Astrocyte (in vitro differentiated cells and primary cell): ENCODE data around the gene COG5. TPM values are rescaled to one million over a fixed set of nuclear protein-coding genes. Genes with fewer than 3 reads are reported as not detected.

Experiments used
- DNase-seq: peaks from one replicate; pipeline ENCODE4 v3.0.0-alpha.2; 2010; ENCODE audit warnings: low read depth
- FAIRE-seq: peaks from 2 replicates; lab custom pipeline; 2011; peaks lifted over from hg19 to GRCh38; lab: Jason Lieb, UNC
- H2AFZ ChIP-seq: 2 replicates; pipeline ENCODE4 v1.6.0; 2012; ENCODE audit warnings: low read depth, low read length, inconsistent platforms
- H3K27ac ChIP-seq: 2 replicates; pipeline ENCODE4 v1.5.1; 2011; ENCODE audit warnings: low read depth, low read length, inconsistent platforms
- H3K27me3 ChIP-seq: 2 replicates; pipeline ENCODE4 v1.6.0; 2011; ENCODE audit warnings: low read length, inconsistent platforms; ENCODE audit not compliant: insufficient read depth
- H3K36me3 ChIP-seq: 2 replicates; pipeline ENCODE4 v1.5.1; 2011; ENCODE audit warnings: low read length, inconsistent platforms; ENCODE audit not compliant: insufficient read depth
- H3K4me1 ChIP-seq: 2 replicates; pipeline ENCODE4 v1.5.1; 2011; ENCODE audit warnings: low read length, inconsistent platforms; ENCODE audit not compliant: insufficient read depth
- H3K4me2 ChIP-seq: 2 replicates; pipeline ENCODE4 v1.6.0; 2012; ENCODE audit warnings: low read length, inconsistent platforms
- H3K4me3 ChIP-seq: 2 replicates; pipeline ENCODE4 v1.5.1; 2011; ENCODE audit warnings: low read depth, mild to moderate bottlenecking, low read length, inconsistent platforms; ENCODE audit not compliant: insufficient read depth
- H3K79me2 ChIP-seq: 2 replicates; pipeline ENCODE4 v1.6.0; 2012; ENCODE audit warnings: mild to moderate bottlenecking, low read length, inconsistent platforms; ENCODE audit not compliant: insufficient read depth
- H3K9ac ChIP-seq: 2 replicates; pipeline ENCODE4 v1.6.0; 2012; ENCODE audit warnings: mild to moderate bottlenecking, low read length, inconsistent platforms
- H3K9me3 ChIP-seq: 2 replicates; pipeline ENCODE4 v1.5.1; 2012; ENCODE audit warnings: low read depth, mild to moderate bottlenecking, low read length, inconsistent platforms; ENCODE audit not compliant: insufficient read depth
- H4K20me1 ChIP-seq: 2 replicates; pipeline ENCODE4 v1.6.0; 2012; ENCODE audit warnings: low read length, inconsistent platforms; ENCODE audit not compliant: insufficient read depth
- H3K27ac Mint-ChIP-seq: one replicate; pipeline ENCODE4 v1.8.0; 2021; ENCODE audit warnings: mild to moderate bottlenecking, mixed read lengths; ENCODE audit not compliant: unreplicated experiment
- H3K27me3 Mint-ChIP-seq: one replicate; pipeline ENCODE4 v1.8.0; 2021; ENCODE audit warnings: low read depth, mixed read lengths; ENCODE audit not compliant: unreplicated experiment
- H3K36me3 Mint-ChIP-seq: one replicate; pipeline ENCODE4 v1.8.0; 2021; ENCODE audit warnings: low read depth, mixed read lengths; ENCODE audit not compliant: unreplicated experiment
- H3K4me1 Mint-ChIP-seq: one replicate; pipeline ENCODE4 v1.8.0; 2021; ENCODE audit warnings: low read depth, mixed read lengths; ENCODE audit not compliant: unreplicated experiment
- H3K4me3 Mint-ChIP-seq: one replicate; pipeline ENCODE4 v1.8.0; 2021; ENCODE audit warnings: mild to moderate bottlenecking, moderate library complexity, mixed read lengths; ENCODE audit not compliant: unreplicated experiment
- H3K9me3 Mint-ChIP-seq: one replicate; pipeline ENCODE4 v1.8.0; 2021; ENCODE audit warnings: mild to moderate bottlenecking, mixed read lengths; ENCODE audit not compliant: unreplicated experiment
- CTCF ChIP-seq: IDR thresholded peaks from 2 replicates; pipeline ENCODE4 v1.5.1; 2011; ENCODE audit warnings: low read depth, mild to moderate bottlenecking, inconsistent platforms, low read length, moderate library complexity; ENCODE audit not compliant: insufficient read depth
- EZH2 ChIP-seq: IDR thresholded peaks from 2 replicates; pipeline ENCODE4 v1.6.1; 2012; ENCODE audit warnings: mild to moderate bottlenecking, low read length, inconsistent platforms; ENCODE audit not compliant: insufficient read depth
- total RNA-seq: library from RNA; stranded (reverse); gene quantifications from 2 replicates; pipeline ENCODE4 v1.2.1, GENCODE V29; 2021

Gene COG5
- total RNA-seq, 1 donor from 2014 or later: 57.1 TPM

- H3K9me3 ChIP-seq: no peaks in the 10 kb centered on the region
- H3K9ac ChIP-seq: no peak overlapping the region
- no peak overlapping the region for H3K27ac ChIP-seq
- no peaks in the 10 kb centered on the region for H3K27me3 ChIP-seq
- Mint-ChIP-seq H3K27me3 (no peaks in the 10 kb centered on the region), H3K4me1 (peaks cover 14% of the 10 kb centered on the region), H3K27ac (no peak overlapping the region), H3K9me3 (no peaks in the 10 kb centered on the region), H3K4me3 (no peak overlapping the region), H3K36me3 (no peaks in the 10 kb centered on the region)
- FAIRE-seq: no peak
- no peak overlapping the region for H3K4me2 ChIP-seq
- H4K20me1 ChIP-seq: no peaks in the 10 kb centered on the region
- no peak for TF ChIP-seq EZH2
- no peak for TF ChIP-seq CTCF
- H3K79me2 ChIP-seq: no peaks in the 10 kb centered on the region
- H3K4me1 ChIP-seq: peaks cover 22% of the 10 kb centered on the region
- DNase-seq: no peak
- peaks cover 19% of the 10 kb centered on the region for H3K36me3 ChIP-seq
- no peak overlapping the region for H3K4me3 ChIP-seq
- H2AFZ ChIP-seq: no peak overlapping the region
Measured at GRCh38 chr7:107597953-107598352, 34.2 kb upstream of the COG5 start.

GRCh38 chr7:107597582-107597916, 33.8 kb upstream of the COG5 start:
- Histone ChIP-seq H3K4me1 (peaks cover 22% of the 10 kb centered on the region), H4K20me1 (no peaks in the 10 kb centered on the region), H3K4me2 (no peak overlapping the region), H3K79me2 (no peaks in the 10 kb centered on the region), H3K27me3 (no peaks in the 10 kb centered on the region), H2AFZ (no peak overlapping the region), H3K9ac (no peak overlapping the region), H3K9me3 (no peaks in the 10 kb centered on the region), H3K27ac (no peak overlapping the region), H3K36me3 (peaks cover 16% of the 10 kb centered on the region), H3K4me3 (no peak overlapping the region)
- peaks cover under 1% of the 10 kb centered on the region for H3K36me3 Mint-ChIP-seq
- peaks cover 15% of the 10 kb centered on the region for H3K4me1 Mint-ChIP-seq
- no peak for FAIRE-seq
- no peaks in the 10 kb centered on the region for H3K27me3 Mint-ChIP-seq
- H3K9me3 Mint-ChIP-seq: no peaks in the 10 kb centered on the region
- no peak overlapping the region for H3K4me3 Mint-ChIP-seq
- DNase-seq: no peak
- no peak overlapping the region for H3K27ac Mint-ChIP-seq
- TF ChIP-seq CTCF: no peak
- TF ChIP-seq EZH2: no peak

GRCh38 chr7:107596881-107597581, 33.3 kb upstream of the COG5 start:
- Mint-ChIP-seq H3K27ac (no peak overlapping the region), H3K4me1 (peaks cover 15% of the 10 kb centered on the region)
- H3K36me3 ChIP-seq: peaks cover 15% of the 10 kb centered on the region

More at GRCh38 chr7:107596881-107597581, 33.3 kb upstream of the COG5 start:
- H3K79me2 ChIP-seq: no peaks in the 10 kb centered on the region
- H3K4me3 ChIP-seq: no peak overlapping the region
- no peaks in the 10 kb centered on the region for H3K9me3 Mint-ChIP-seq
- H3K27me3 Mint-ChIP-seq: no peaks in the 10 kb centered on the region
- DNase-seq: no peak
- no peaks in the 10 kb centered on the region for H4K20me1 ChIP-seq
- H3K9me3 ChIP-seq: no peaks in the 10 kb centered on the region
- no peak overlapping the region for H2AFZ ChIP-seq
- H3K27ac ChIP-seq: no peak overlapping the region
- H3K4me1 ChIP-seq: peaks cover 22% of the 10 kb centered on the region
- no peak overlapping the region for H3K9ac ChIP-seq
- peak overlapping the region; percentile 2 for H3K4me2 ChIP-seq
- H3K27me3 ChIP-seq: no peaks in the 10 kb centered on the region
- no peak overlapping the region for H3K4me3 Mint-ChIP-seq
- H3K36me3 Mint-ChIP-seq: peaks cover 3% of the 10 kb centered on the region
- FAIRE-seq: peak; percentile 52
- TF ChIP-seq CTCF (no peak), EZH2 (no peak)
